Naive thymus-derived CD4-positive, alpha-beta T cell (primary cell): ENCODE measurements around the gene ESPN. TPM values are rescaled to one million over a fixed set of nuclear protein-coding genes. Genes with fewer than 3 reads are reported as not detected.
A peak's percentile ranks its signal among the peaks of the same experiment; 100 is the strongest.
"Not testable (repeated sequence)": the region's sequence is repeated elsewhere in the genome, so short reads cannot be mapped to it uniquely, and the experiment has no call there.

Experiments used
- ATAC-seq: fragments of 150-1000 bp; cut with Tn5 transposase; 2 replicates; pipeline ENCODE4 v1.10.0; 2021; ENCODE audit warnings: mild to moderate bottlenecking, moderate library complexity
- CTCF ChIA-PET: fragments of 350-600 bp; sonication (Branson Sonifier 250); formaldehyde crosslinking; loops from one replicate; lab custom pipeline; 2021; ENCODE audit warnings: antibody characterized with exemption; lab: Charles Lee
- POLR2A ChIA-PET: fragments of 350-600 bp; sonication (Branson Sonifier 250); formaldehyde crosslinking; loops from one replicate; lab custom pipeline; 2021; ENCODE audit warnings: antibody characterized with exemption, inconsistent platforms; lab: Charles Lee
- DNase-seq, 9 donors: peaks; one replicate each; pipeline versions ENCODE4 v3.0.0 to v3.0.0-alpha.2; 2020 to 2022; ENCODE audit warnings: mixed read lengths in 1 of 9
- H3K27ac ChIP-seq: one replicate; pipeline ENCODE4 v1.7.0; 2013; ENCODE audit warnings: mild to moderate bottlenecking, low read depth, low read length, moderate library complexity
- H3K27me3 ChIP-seq, 2 donors: one replicate each; pipeline ENCODE4 v1.7.0; 2013; ENCODE audit warnings: low read length in 2 of 2, mild to moderate bottlenecking in 2 of 2, moderate library complexity in 2 of 2; ENCODE audit not compliant: control insufficient read depth in 2 of 2, insufficient read depth in 2 of 2
- H3K36me3 ChIP-seq, 3 experiments: 1 replicate in 2 of 3; 2 replicates in 1 of 3; pipeline ENCODE4 v1.7.0; 2013; ENCODE audit warnings: low read length in 3 of 3, mild to moderate bottlenecking in 3 of 3, moderate library complexity in 1 of 3; ENCODE audit not compliant: insufficient read depth in 3 of 3, control insufficient read depth in 2 of 3
- H3K4me1 ChIP-seq, 2 donors: one replicate each; pipeline ENCODE4 v1.7.0; 2013; ENCODE audit warnings: low read length in 2 of 2, mild to moderate bottlenecking in 2 of 2, moderate library complexity in 1 of 2; ENCODE audit not compliant: control insufficient read depth in 2 of 2, insufficient read depth in 2 of 2
- H3K4me3 ChIP-seq: 2 replicates; pipeline ENCODE4 v1.7.0; 2013; ENCODE audit warnings: mild to moderate bottlenecking, low read length
- H3K9me3 ChIP-seq, 3 experiments: 1 replicate in 2 of 3; 2 replicates in 1 of 3; pipeline ENCODE4 v1.7.0; 2013; ENCODE audit warnings: low read length in 3 of 3; ENCODE audit not compliant: control insufficient read depth in 2 of 3
- H3K27ac Mint-ChIP-seq, 9 donors: one replicate each; pipeline ENCODE4 v1.8.0; 2020 to 2022; ENCODE audit warnings: mixed read lengths in 9 of 9, mild to moderate bottlenecking in 8 of 9, moderate library complexity in 5 of 9, inconsistent platforms in 2 of 9
- H3K27me3 Mint-ChIP-seq, 5 donors: one replicate each; pipeline ENCODE4 v1.8.0; 2021 to 2022; ENCODE audit warnings: mixed read lengths in 5 of 5, mild to moderate bottlenecking in 1 of 5
- H3K36me3 Mint-ChIP-seq, 5 donors: one replicate each; pipeline ENCODE4 v1.8.0; 2020 to 2022; ENCODE audit warnings: mixed read lengths in 5 of 5, mild to moderate bottlenecking in 3 of 5, inconsistent platforms in 1 of 5
- H3K4me1 Mint-ChIP-seq, 7 donors: one replicate each; pipeline ENCODE4 v1.8.0; 2020 to 2022; ENCODE audit warnings: mixed read lengths in 7 of 7, mild to moderate bottlenecking in 3 of 7, inconsistent platforms in 1 of 7
- H3K4me3 Mint-ChIP-seq, 10 donors: one replicate each; pipeline ENCODE4 v1.8.0; 2020 to 2022; ENCODE audit warnings: mild to moderate bottlenecking in 10 of 10, mixed read lengths in 10 of 10, moderate library complexity in 6 of 10, inconsistent platforms in 2 of 10
- H3K9me3 Mint-ChIP-seq, 11 donors: one replicate each; pipeline ENCODE4 v1.8.0; 2020 to 2022; ENCODE audit warnings: mixed read lengths in 11 of 11, mild to moderate bottlenecking in 4 of 11, inconsistent platforms in 1 of 11, moderate library complexity in 1 of 11
- intact Hi-C, 2 donors: fragments of 100-400 bp; cut with micrococcal nuclease; formaldehyde crosslinking; loops; one replicate each; pipeline ENCODE4 v1.15.1; 2023
- polyA plus RNA-seq, 2 donors: library from polyadenylated mRNA; unstranded; fragments of 300-500 nt; fragmentation: Illumina TruSeq; gene quantifications; one replicate each; pipeline ENCODE4 v1.2.3, GENCODE V29; 2021
- total RNA-seq, 6 experiments: library from RNA in 5 of 6; stranded (reverse) in 5 of 6; gene quantifications; 1 replicate in 5 of 6; 2 replicates in 1 of 6; pipeline ENCODE4 v1.2.3 and lab custom pipeline; 2021 to 2026

ESPN gene
- total and polyA plus RNA-seq, 7 experiments from 2014 or later: 0.40 to 2.9 (median 2.1) TPM

DNA sequence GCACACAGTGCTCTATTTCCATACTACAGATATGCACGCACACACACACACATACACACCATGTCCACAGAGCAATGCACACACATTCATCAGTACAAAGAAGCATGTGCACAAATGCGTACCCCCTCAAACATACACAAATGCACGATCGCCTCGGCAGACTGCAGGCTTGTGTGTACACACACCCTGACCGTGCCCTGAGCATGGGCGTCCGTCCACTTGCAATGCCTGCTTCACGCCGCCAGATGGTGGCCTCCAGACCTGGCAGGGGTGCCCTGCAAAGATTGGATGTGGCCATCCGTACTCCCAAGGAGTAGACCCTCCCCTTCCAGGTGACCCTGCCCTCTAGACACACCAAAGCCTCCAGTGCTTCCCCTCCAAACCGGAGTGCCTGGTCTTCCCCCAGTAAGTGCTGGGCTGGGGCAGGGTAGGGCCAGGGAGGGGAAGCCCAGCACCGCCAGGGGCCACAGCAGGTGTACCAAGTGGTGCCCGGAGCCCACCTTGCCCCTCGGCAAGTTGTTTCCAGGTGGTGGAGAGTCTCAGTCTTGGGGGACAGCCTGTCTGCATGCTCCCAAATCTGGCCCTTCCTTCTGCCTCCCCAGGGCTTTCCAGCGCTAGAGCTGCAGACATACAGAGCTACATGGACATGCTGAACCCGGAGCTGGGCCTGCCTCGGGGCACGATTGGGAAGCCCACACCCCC is 20.6 kb downstream of the ESPN start:
- Histone ChIP-seq H3K4me1 (peaks cover 4 to 19% of the 10 kb centered on the region in 2 donors), H3K27ac (no peak overlapping the region), H3K36me3 (no peaks in the 10 kb centered on the region), H3K4me3 (no peak overlapping the region), H3K27me3 (peaks cover 4 to 18% of the 10 kb centered on the region in 2 donors), H3K9me3 (no peaks in the 10 kb centered on the region)
- H3K27me3 Mint-ChIP-seq: peaks cover 19 to 61% (median 30%) of the 10 kb centered on the region in 5 donors
- peak overlapping the region in 3 of 9 donors; percentile 1 to 53 (median 2) for H3K27ac Mint-ChIP-seq
- CTCF ChIA-PET: interaction anchor here (0.7 to 1.8 kb wide), 3 partner anchors 10 to 18 kb away, joined by 3 to 5 read pairs (median 3); no protein-coding TSS in a partner anchor
- ATAC-seq (peak; percentile 33), DNase-seq (peak in 3 of 9 donors; percentile 36 to 44 (median 43))
- H3K4me1 Mint-ChIP-seq: peaks cover 13 to 29% (median 17%) of the 10 kb centered on the region in 7 donors
- no peaks in the 10 kb centered on the region for H3K9me3 Mint-ChIP-seq
- peak overlapping the region in 3 of 10 donors; percentile 0 to 64 (median 0) for H3K4me3 Mint-ChIP-seq
- intact Hi-C loops: loop anchor here (1.0 to 5.0 kb wide), 3 partner anchors 30 to 45 kb away; no protein-coding TSS in a partner anchor
- H3K36me3 Mint-ChIP-seq: peaks cover 0 to 4% (median 0%) of the 10 kb centered on the region in 5 donors
- POLR2A ChIA-PET: interaction anchor here (12.7 kb wide), 1 partner anchor 18 kb away, joined by 165 read pairs; the partner anchor contains the start of gene TNFRSF25

DNA sequence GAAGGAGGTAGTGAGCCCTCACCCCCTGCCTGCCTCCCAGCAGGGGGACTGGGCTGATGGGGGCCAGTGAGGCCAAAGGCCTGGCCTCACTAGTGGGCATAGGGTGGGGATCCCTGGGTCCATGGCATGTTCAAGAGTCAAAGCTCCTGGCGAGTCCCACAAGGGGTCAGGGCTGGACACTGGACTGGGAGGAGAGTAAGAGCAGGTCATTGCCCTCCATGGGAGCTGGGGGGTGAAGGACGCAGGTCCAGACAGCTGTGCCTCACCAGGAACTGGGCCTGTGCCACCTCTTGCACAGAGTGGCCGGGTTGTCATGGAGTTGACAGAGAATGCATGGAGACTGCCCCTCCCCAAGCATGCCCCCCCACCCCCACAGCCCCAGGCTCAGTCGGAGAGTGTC is 21.4 kb downstream of the ESPN start:
- not testable (repeated sequence) for H3K36me3 Mint-ChIP-seq, H3K4me3 ChIP-seq, ATAC-seq, DNase-seq, H3K27ac Mint-ChIP-seq, H3K9me3 Mint-ChIP-seq, H3K9me3 ChIP-seq, H3K36me3 ChIP-seq, H3K27ac ChIP-seq
- Histone ChIP-seq H3K4me1 (peaks cover 4 to 19% of the 10 kb centered on the region in 2 donors), H3K27me3 (peaks cover 4 to 17% of the 10 kb centered on the region in 2 donors)
- peak overlapping the region in 3 of 10 donors; percentile 10 to 79 (median 36) for H3K4me3 Mint-ChIP-seq
- intact Hi-C loops: loop anchor here (1.0 to 5.0 kb wide), 3 partner anchors 29 to 44 kb away; no protein-coding TSS in a partner anchor
- peaks cover 13 to 31% (median 18%) of the 10 kb centered on the region in 7 donors for H3K4me1 Mint-ChIP-seq
- H3K27me3 Mint-ChIP-seq: peaks cover 23 to 68% (median 34%) of the 10 kb centered on the region in 5 donors
- CTCF ChIA-PET: interaction anchor here (0.7 to 1.8 kb wide), 3 partner anchors 9 to 18 kb away, joined by 3 to 5 read pairs (median 3); no protein-coding TSS in a partner anchor
- POLR2A ChIA-PET: interaction anchor here (12.7 kb wide), 1 partner anchor 17 kb away, joined by 165 read pairs; the partner anchor contains the start of gene TNFRSF25

GRCh38 chr1:6446665-6447015 is 22.1 kb downstream of the ESPN start:
- H3K9me3 Mint-ChIP-seq: no peaks in the 10 kb centered on the region
- H3K36me3 ChIP-seq: no peaks in the 10 kb centered on the region
- H3K36me3 Mint-ChIP-seq: peaks cover 0 to 4% (median 0%) of the 10 kb centered on the region in 5 donors
- H3K27me3 ChIP-seq: peaks cover 4 to 13% of the 10 kb centered on the region in 2 donors
- peaks cover 4 to 19% of the 10 kb centered on the region in 2 donors for H3K4me1 ChIP-seq
- H3K27ac ChIP-seq: no peak overlapping the region
- peak overlapping the region in 1 of 9 donors; percentile 36 for H3K27ac Mint-ChIP-seq
- intact Hi-C loops: loop anchor here in 1 of 2 donors (5.0 kb wide), 1 partner anchor 41 kb away; no protein-coding TSS in a partner anchor
- H3K4me3 ChIP-seq: peak overlapping the region; percentile 24
- CTCF ChIA-PET: interaction anchor here (0.6 to 1.8 kb wide), 2 partner anchors 14 to 30 kb away, joined by 4 to 5 read pairs; no protein-coding TSS in a partner anchor
- H3K27me3 Mint-ChIP-seq: peaks cover 24 to 66% (median 28%) of the 10 kb centered on the region in 5 donors
- ATAC-seq (no peak), DNase-seq (no peak)
- H3K4me1 Mint-ChIP-seq: peaks cover 13 to 30% (median 18%) of the 10 kb centered on the region in 7 donors
- H3K4me3 Mint-ChIP-seq: peak overlapping the region in 8 of 10 donors; percentile 35 to 79 (median 44)
- H3K9me3 ChIP-seq: no peaks in the 10 kb centered on the region
- POLR2A ChIA-PET: interaction anchor here (0.6 to 12.7 kb wide), 2 partner anchors 16 to 17 kb away, joined by 3 to 165 read pairs; partner anchors contain the start of gene TNFRSF25

GRCh38 chr1:6447016-6447817 is 22.6 kb downstream of the ESPN start:
- POLR2A ChIA-PET: interaction anchor here (0.6 to 12.7 kb wide), 3 partner anchors 16 to 38 kb away, joined by 3 to 165 read pairs (median 3); partner anchors contain the start of gene TNFRSF25
- Mint-ChIP-seq H3K36me3 (peaks cover 0 to 4% (median 0%) of the 10 kb centered on the region in 5 donors), H3K27me3 (peaks cover 24 to 62% (median 27%) of the 10 kb centered on the region in 5 donors), H3K4me3 (peak overlapping the region; percentile 35 to 79 (median 66)), H3K27ac (no peak overlapping the region), H3K4me1 (peaks cover 13 to 30% (median 18%) of the 10 kb centered on the region in 7 donors), H3K9me3 (no peaks in the 10 kb centered on the region)
- Histone ChIP-seq H3K4me1 (peaks cover 4 to 19% of the 10 kb centered on the region in 2 donors), H3K4me3 (peak overlapping the region; percentile 24), H3K36me3 (no peaks in the 10 kb centered on the region), H3K9me3 (no peaks in the 10 kb centered on the region), H3K27me3 (peaks cover 4 to 9% of the 10 kb centered on the region in 2 donors), H3K27ac (no peak overlapping the region)
- ATAC-seq (no peak), DNase-seq (no peak)
- intact Hi-C loops: loop anchor here in 1 of 2 donors (5.0 kb wide), 1 partner anchor 40 kb away; no protein-coding TSS in a partner anchor
- CTCF ChIA-PET: interaction anchor here (1.8 kb wide), 1 partner anchor 13 kb away, joined by 5 read pairs; no protein-coding TSS in a partner anchor

- intact Hi-C loops: loop anchor here (1.0 to 5.0 kb wide), 3 partner anchors 12 to 39 kb away; no protein-coding TSS in a partner anchor
- Mint-ChIP-seq H3K4me3 (peak overlapping the region; percentile 35 to 79 (median 66)), H3K4me1 (peaks cover 13 to 30% (median 18%) of the 10 kb centered on the region in 7 donors), H3K9me3 (no peaks in the 10 kb centered on the region), H3K27ac (no peak overlapping the region), H3K36me3 (peaks cover 0 to 4% (median 0%) of the 10 kb centered on the region in 5 donors), H3K27me3 (peaks cover 26 to 67% (median 32%) of the 10 kb centered on the region in 5 donors)
- H3K4me1 ChIP-seq: peaks cover 4 to 19% of the 10 kb centered on the region in 2 donors
- no peak overlapping the region for H3K27ac ChIP-seq
- no peaks in the 10 kb centered on the region for H3K9me3 ChIP-seq
- ATAC-seq (peak; percentile 75), DNase-seq (peak in 8 of 9 donors; percentile 29 to 70 (median 51))
- H3K27me3 ChIP-seq: peaks cover 4 to 12% of the 10 kb centered on the region in 2 donors
- ChIA-PET CTCF (interaction anchor here (0.9 to 3.1 kb wide), 4 partner anchors 25 to 98 kb away, joined by 3 to 19 read pairs (median 4); no protein-coding TSS in a partner anchor), POLR2A (interaction anchor here (1.1 to 12.7 kb wide), 3 partner anchors 15 to 38 kb away, joined by 3 to 165 read pairs (median 3); partner anchors contain the start of genes HES2 and TNFRSF25)
- peak overlapping the region; percentile 24 for H3K4me3 ChIP-seq
- no peaks in the 10 kb centered on the region for H3K36me3 ChIP-seq
Observed at GRCh38 chr1:6447818-6448748, 23.5 kb downstream of the ESPN start.
